Urinary bladder (tissue), 4 donors: ENCODE measurements around the gene EVA1B. TPM values are rescaled to one million over a fixed set of nuclear protein-coding genes. Genes with fewer than 3 reads are reported as not detected.

Experiments used
- DNase-seq: peaks from one replicate; pipeline ENCODE4 v3.0.0-alpha.2; 2015; ENCODE audit errors: extremely low spot score
- H3K27ac ChIP-seq: one replicate; pipeline ENCODE4 v1.5.1; 2013; ENCODE audit warnings: low read depth, mild to moderate bottlenecking, moderate library complexity
- H3K36me3 ChIP-seq: one replicate; pipeline ENCODE4 v1.6.1; 2013; ENCODE audit warnings: mild to moderate bottlenecking, moderate library complexity; ENCODE audit not compliant: insufficient read depth
- H3K4me1 ChIP-seq: one replicate; pipeline ENCODE4 v1.6.1; 2013; ENCODE audit warnings: mild to moderate bottlenecking, moderate library complexity; ENCODE audit not compliant: insufficient read depth
- H3K4me3 ChIP-seq: one replicate; pipeline ENCODE4 v1.5.1; 2013; ENCODE audit warnings: low read depth, low read length
- WGBS: extraction: QIAGEN DNeasy Blood & Tissue Kit; methylation state at CpG from one replicate; pipeline ENCODE4 v1.1.7; 2013; 5-methylcytosine and 5-hydroxymethylcytosine counted together
- polyA plus RNA-seq: library from polyadenylated mRNA; stranded (reverse); fragments of 200-250 nt; gene quantifications from one replicate; pipeline ENCODE4 v1.2.3, GENCODE V29; 2013
- total RNA-seq: library from RNA; depleted of rRNA; stranded (reverse); fragments of >200 nt; gene quantifications from one replicate; pipeline ENCODE4 v1.2.3, GENCODE V29; 2014
- donor health status: healthy with polysubstance abuse.
- donor health status: healthy.

The EVA1B gene
- total and polyA plus RNA-seq, 2 donors: 27.7 to 74.7 TPM

GRCh38 chr1:36273024-36273423 is 50.4 kb downstream of the EVA1B start:
- no peaks in the 10 kb centered on the region for H3K36me3 ChIP-seq
- H3K27ac ChIP-seq: no peak overlapping the region
- no peak for DNase-seq
- no peak overlapping the region for H3K4me3 ChIP-seq
- WGBS: 62% methylated on average over 5 of the region's 5 CpGs
- no peaks in the 10 kb centered on the region for H3K4me1 ChIP-seq

Other genes starting within 250 kb of the EVA1B start
- gene TEKT2, start 239.6 kb downstream of the EVA1B start, total RNA-seq: 0.37 TPM
- gene TEKT2, start 239.6 kb downstream of the EVA1B start, polyA plus RNA-seq: 0.13 TPM
- gene ADPRS, start 234.8 kb downstream of the EVA1B start, total RNA-seq: 17.2 TPM
- 26.3 TPM for gene ADPRS, start 234.8 kb downstream of the EVA1B start, polyA plus RNA-seq
- gene COL8A2, start 198.4 kb downstream of the EVA1B start, total RNA-seq: 11.7 TPM
- 21.9 TPM for gene COL8A2, start 198.4 kb downstream of the EVA1B start, polyA plus RNA-seq
- 43.9 TPM for gene TRAPPC3, start 174.2 kb downstream of the EVA1B start, total RNA-seq
- gene TRAPPC3, start 174.2 kb downstream of the EVA1B start, polyA plus RNA-seq: 76.9 TPM
- gene MAP7D1, start 167.5 kb downstream of the EVA1B start, total RNA-seq: 31.7 TPM
- gene MAP7D1, start 167.5 kb downstream of the EVA1B start, polyA plus RNA-seq: 144 TPM
- 67.3 TPM for gene THRAP3, start 99.2 kb downstream of the EVA1B start, total RNA-seq
- gene THRAP3, start 99.2 kb downstream of the EVA1B start, polyA plus RNA-seq: 52.4 TPM
- 3.5 TPM for gene SH3D21, start 17.3 kb downstream of the EVA1B start, total RNA-seq
- 1.8 TPM for gene SH3D21, start 17.3 kb downstream of the EVA1B start, polyA plus RNA-seq
- gene STK40, start 62.3 kb upstream of the EVA1B start, total RNA-seq: 11.8 TPM
- gene STK40, start 62.3 kb upstream of the EVA1B start, polyA plus RNA-seq: 73.5 TPM
- 4.1 TPM for gene LSM10, start 74.3 kb upstream of the EVA1B start, total RNA-seq
- 78.9 TPM for gene LSM10, start 74.3 kb upstream of the EVA1B start, polyA plus RNA-seq
- gene OSCP1, start 126.8 kb upstream of the EVA1B start, total RNA-seq: 12.4 TPM
- gene OSCP1, start 126.8 kb upstream of the EVA1B start, polyA plus RNA-seq: 10.6 TPM
- 26.0 TPM for gene MRPS15, start 140.7 kb upstream of the EVA1B start, total RNA-seq
- 69.9 TPM for gene MRPS15, start 140.7 kb upstream of the EVA1B start, polyA plus RNA-seq
- 5.3 TPM for gene CSF3R, start 159.3 kb upstream of the EVA1B start, total RNA-seq
- 4.7 TPM for gene CSF3R, start 159.3 kb upstream of the EVA1B start, polyA plus RNA-seq